ENCODE data around the gene MYG1. TPM values are rescaled to one million over a fixed set of nuclear protein-coding genes. Genes with fewer than 3 reads are reported as not detected.

The MYG1 gene
- total RNA-seq, 2 experiments from 2014 or later, result 30.9 to 33.8 TPM

DNA sequence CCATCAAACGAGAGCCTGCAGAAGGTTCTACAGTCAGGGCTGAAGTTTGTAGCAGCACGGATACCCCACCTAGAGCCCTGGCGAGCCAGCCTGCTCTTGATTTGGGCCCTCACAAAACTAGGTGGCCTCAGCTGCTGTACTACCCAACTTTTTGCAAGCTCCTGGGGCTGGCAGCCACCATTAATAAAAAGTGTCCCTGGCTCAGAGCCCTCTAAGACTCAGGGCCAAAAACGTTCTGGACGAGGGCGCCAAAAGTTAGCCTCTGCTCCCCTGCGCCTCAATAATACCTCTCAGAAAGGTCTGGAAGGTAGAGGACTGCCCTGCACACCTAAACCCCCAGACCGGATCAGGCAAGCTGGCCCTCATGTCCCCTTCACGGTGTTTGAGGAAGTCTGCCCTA lies 13.0 kb upstream of the MYG1 start:
- ATAC-seq (ENCODE audit: poor library complexity) (no peak), DNase-seq (no peak)
- no peak overlapping the region for H3K4me3 ChIP-seq (ENCODE audit: low read length)
- TF ChIP-seq, protein P1, sequence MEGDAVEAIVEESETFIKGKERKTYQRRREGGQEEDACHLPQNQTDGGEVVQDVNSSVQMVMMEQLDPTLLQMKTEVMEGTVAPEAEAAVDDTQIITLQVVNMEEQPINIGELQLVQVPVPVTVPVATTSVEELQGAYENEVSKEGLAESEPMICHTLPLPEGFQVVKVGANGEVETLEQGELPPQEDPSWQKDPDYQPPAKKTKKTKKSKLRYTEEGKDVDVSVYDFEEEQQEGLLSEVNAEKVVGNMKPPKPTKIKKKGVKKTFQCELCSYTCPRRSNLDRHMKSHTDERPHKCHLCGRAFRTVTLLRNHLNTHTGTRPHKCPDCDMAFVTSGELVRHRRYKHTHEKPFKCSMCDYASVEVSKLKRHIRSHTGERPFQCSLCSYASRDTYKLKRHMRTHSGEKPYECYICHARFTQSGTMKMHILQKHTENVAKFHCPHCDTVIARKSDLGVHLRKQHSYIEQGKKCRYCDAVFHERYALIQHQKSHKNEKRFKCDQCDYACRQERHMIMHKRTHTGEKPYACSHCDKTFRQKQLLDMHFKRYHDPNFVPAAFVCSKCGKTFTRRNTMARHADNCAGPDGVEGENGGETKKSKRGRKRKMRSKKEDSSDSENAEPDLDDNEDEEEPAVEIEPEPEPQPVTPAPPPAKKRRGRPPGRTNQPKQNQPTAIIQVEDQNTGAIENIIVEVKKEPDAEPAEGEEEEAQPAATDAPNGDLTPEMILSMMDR (IDR thresholded peaks at IDR 0.05), result no peak
- Mint-ChIP-seq H3K4me1 (ENCODE audit: low read depth) (peaks cover 5% of the 10 kb centered on the region), H3K27me3 (no peaks in the 10 kb centered on the region), H3K27ac (no peak overlapping the region), H3K4me3 (no peak overlapping the region), H3K9me3 (no peaks in the 10 kb centered on the region), H3K36me3 (ENCODE audit: low read depth) (no peaks in the 10 kb centered on the region)
- POLR2A ChIA-PET, result interaction anchor here (0.8 to 1.1 kb wide), 2 partner anchors 13 to 79 kb away, joined by 3 read pairs; partner anchors contain the start of gene MYG1
- no peaks in the 10 kb centered on the region for H3K27me3 ChIP-seq (ENCODE audit: control insufficient read depth in 1 of 2, insufficient read depth in 2 of 2, low read length in 2 of 2)
- no peaks in the 10 kb centered on the region for H3K9me3 ChIP-seq (ENCODE audit: control insufficient read depth in 1 of 2, insufficient read depth in 1 of 2, low read length in 2 of 2)
- no peak overlapping the region for H3K27ac ChIP-seq (ENCODE audit: low read depth in 1 of 2, low read length in 2 of 2)
- CTCF ChIA-PET, result interaction anchor here (1.1 to 4.4 kb wide), 2 partner anchors 35 to 73 kb away, joined by 4 to 15 read pairs; no protein-coding TSS in a partner anchor
- peaks cover 6% of the 10 kb centered on the region for H3K4me1 ChIP-seq (ENCODE audit: insufficient read depth, low read length)
- no peaks in the 10 kb centered on the region for H3K36me3 ChIP-seq (ENCODE audit: insufficient read depth, low read length)
- intact Hi-C loops (cut with DNase I, micrococcal nuclease), result loop anchor here in 1 of 2 experiments (5.0 kb wide), 2 partner anchors 34 to 219 kb away; a partner anchor contains a TSS

DNA sequence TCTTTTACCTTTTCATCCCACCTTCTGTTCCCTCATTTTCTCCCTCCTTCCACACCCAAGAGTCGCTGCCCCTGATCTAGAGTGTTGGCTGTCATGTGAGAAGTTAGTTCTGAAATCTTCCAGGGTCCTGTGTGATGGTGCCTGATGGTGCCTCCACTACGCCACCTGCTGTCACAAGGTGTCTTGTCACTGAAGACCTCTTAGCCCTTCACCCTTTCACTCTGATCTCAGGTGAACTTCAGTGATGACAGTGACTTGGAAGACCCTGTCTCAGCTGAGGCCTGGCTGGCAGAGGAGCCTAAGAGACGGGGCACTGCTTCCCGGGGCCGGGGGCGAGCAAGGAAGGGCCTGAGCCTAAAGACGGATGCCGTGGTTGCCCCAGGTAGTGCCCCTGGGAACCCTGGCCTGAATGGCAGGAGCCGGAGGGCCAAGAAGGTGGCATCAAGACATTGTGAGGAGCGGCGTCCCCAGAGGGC lies 11.7 kb upstream of the MYG1 start:
- CTCF ChIA-PET, result interaction anchor here (0.6 to 4.4 kb wide), 5 partner anchors 23 to 128 kb away, joined by 3 to 15 read pairs (median 3); partner anchors contain the start of gene ITGB7
- peak overlapping the region; percentile 0 for H3K27ac Mint-ChIP-seq
- no peaks in the 10 kb centered on the region for H3K9me3 Mint-ChIP-seq
- no peaks in the 10 kb centered on the region for H3K27me3 Mint-ChIP-seq
- no peaks in the 10 kb centered on the region for H3K27me3 ChIP-seq (ENCODE audit: control insufficient read depth in 1 of 2, insufficient read depth in 2 of 2, low read length in 2 of 2)
- no peaks in the 10 kb centered on the region for H3K36me3 ChIP-seq (ENCODE audit: insufficient read depth, low read length)
- no peak overlapping the region for H3K27ac ChIP-seq (ENCODE audit: low read depth in 1 of 2, low read length in 2 of 2)
- intact Hi-C loops (cut with DNase I, micrococcal nuclease), result loop anchor here (1.0 to 5.0 kb wide), 5 partner anchors 35 to 220 kb away; a partner anchor contains a TSS
- H3K4me3 Mint-ChIP-seq, result no peak overlapping the region
- no peak overlapping the region for H3K4me3 ChIP-seq (ENCODE audit: low read length)
- peaks cover 5% of the 10 kb centered on the region for H3K4me1 Mint-ChIP-seq (ENCODE audit: low read depth)
- no peaks in the 10 kb centered on the region for H3K9me3 ChIP-seq (ENCODE audit: control insufficient read depth in 1 of 2, insufficient read depth in 1 of 2, low read length in 2 of 2)
- peaks cover 6% of the 10 kb centered on the region for H3K4me1 ChIP-seq (ENCODE audit: insufficient read depth, low read length)
- no peaks in the 10 kb centered on the region for H3K36me3 Mint-ChIP-seq (ENCODE audit: low read depth)
- TF ChIP-seq, protein P1 (IDR thresholded peaks at IDR 0.05), result peak; percentile 81
- ATAC-seq (ENCODE audit: poor library complexity) (peak; percentile 98), DNase-seq (peak; percentile 60 to 88 (median 70))
- POLR2A ChIA-PET, result interaction anchor here (1.2 to 1.7 kb wide), 2 partner anchors 74 to 128 kb away, joined by 4 to 7 read pairs; no protein-coding TSS in a partner anchor

DNA sequence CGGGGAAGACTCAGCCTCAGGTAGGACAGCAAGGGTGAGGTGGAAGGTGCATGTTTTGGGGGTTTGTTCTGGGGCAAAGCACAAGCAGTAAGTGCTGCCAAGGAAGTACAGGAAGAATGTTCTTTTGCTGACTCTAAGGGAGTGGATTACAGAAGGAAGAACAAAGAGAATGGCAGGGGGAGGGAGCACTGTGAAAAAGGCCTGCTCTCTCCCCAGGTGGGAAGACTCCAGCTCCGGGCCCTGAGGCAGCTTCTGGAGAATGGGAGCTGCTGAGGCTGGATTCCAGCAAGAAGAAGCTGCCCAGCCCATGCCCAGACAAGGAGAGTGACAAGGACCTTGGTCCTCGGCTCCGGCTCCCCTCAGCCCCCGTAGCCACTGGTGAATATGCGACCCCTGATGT lies 11.2 kb upstream of the MYG1 start:
- no peaks in the 10 kb centered on the region for H3K9me3 Mint-ChIP-seq
- H3K4me3 Mint-ChIP-seq, result no peak overlapping the region
- no peaks in the 10 kb centered on the region for H3K27me3 ChIP-seq (ENCODE audit: control insufficient read depth in 1 of 2, insufficient read depth in 2 of 2, low read length in 2 of 2)
- no peak for DNase-seq
- peaks cover 6% of the 10 kb centered on the region for H3K4me1 ChIP-seq (ENCODE audit: insufficient read depth, low read length)
- intact Hi-C loops (cut with DNase I, micrococcal nuclease), result loop anchor here in 1 of 2 experiments (2.0 to 5.0 kb wide), 3 partner anchors 36 to 221 kb away; a partner anchor contains a TSS
- H3K27ac ChIP-seq (ENCODE audit: low read depth in 1 of 2, low read length in 2 of 2), result no peak overlapping the region
- H3K9me3 ChIP-seq (ENCODE audit: control insufficient read depth in 1 of 2, insufficient read depth in 1 of 2, low read length in 2 of 2), result no peaks in the 10 kb centered on the region
- H3K36me3 Mint-ChIP-seq (ENCODE audit: low read depth), result no peaks in the 10 kb centered on the region
- H3K27ac Mint-ChIP-seq, result peak overlapping the region; percentile 0
- TF ChIP-seq, protein P1 (IDR thresholded peaks at IDR 0.05), result no peak
- no peaks in the 10 kb centered on the region for H3K27me3 Mint-ChIP-seq
- H3K36me3 ChIP-seq (ENCODE audit: insufficient read depth, low read length), result no peaks in the 10 kb centered on the region
- peaks cover 5% of the 10 kb centered on the region for H3K4me1 Mint-ChIP-seq (ENCODE audit: low read depth)
- no peak for ATAC-seq (ENCODE audit: poor library complexity)
- no peak overlapping the region for H3K4me3 ChIP-seq (ENCODE audit: low read length)
- ChIA-PET POLR2A (interaction anchor here (1.2 to 1.7 kb wide), 2 partner anchors 75 to 128 kb away, joined by 4 to 7 read pairs; no protein-coding TSS in a partner anchor), CTCF (interaction anchor here (0.6 to 4.4 kb wide), 6 partner anchors 22 to 129 kb away, joined by 3 to 15 read pairs (median 3); partner anchors contain the start of genes AAAS and ITGB7)

Measured in CD4-positive, alpha-beta T cell (primary cell).